GM21529 (cell line): ENCODE data around the gene NLK.
"Not testable (repeated sequence)": the region's sequence is repeated elsewhere in the genome, so short reads cannot be mapped to it uniquely, and the experiment has no call there.

Source experiments
- ATAC-seq: cut with Tn5 transposase; IDR thresholded peaks from one replicate; pipeline ENCODE4 v1.9.1; 2021; ENCODE audit not compliant: unreplicated experiment

Gene NLK

GRCh38 chr17:28228109-28228840, 185.8 kb downstream of the NLK start:
- no peak for ATAC-seq

- no peak for ATAC-seq
Observed at GRCh38 chr17:28228986-28229729, 186.7 kb downstream of the NLK start.

- no peak for ATAC-seq
Observed at GRCh38 chr17:28230011-28230410, 187.5 kb downstream of the NLK start.

GRCh38 chr17:28230607-28231006, 188.1 kb downstream of the NLK start:
- ATAC-seq = not testable (repeated sequence)

GRCh38 chr17:28231624-28232023, 189.1 kb downstream of the NLK start:
- ATAC-seq = not testable (repeated sequence)

- not testable (repeated sequence) for ATAC-seq
Observed at GRCh38 chr17:28232966-28233870, 190.7 kb downstream of the NLK start.

- ATAC-seq = not testable (repeated sequence)
Observed at GRCh38 chr17:28233872-28234856, 191.7 kb downstream of the NLK start.

- not testable (repeated sequence) for ATAC-seq
Observed at GRCh38 chr17:28235066-28235700, 192.7 kb downstream of the NLK start.

- not testable (repeated sequence) for ATAC-seq
Observed at GRCh38 chr17:28236033-28236653, 193.7 kb downstream of the NLK start.

GRCh38 chr17:28238547-28239270, 196.2 kb downstream of the NLK start:
- not testable (repeated sequence) for ATAC-seq

- ATAC-seq = no peak
Observed at GRCh38 chr17:28239271-28239624, 196.8 kb downstream of the NLK start.

GRCh38 chr17:28240688-28241340, 198.3 kb downstream of the NLK start:
- ATAC-seq = no peak

- ATAC-seq = no peak
Observed at GRCh38 chr17:28242791-28243190, 200.3 kb downstream of the NLK start.

GRCh38 chr17:28243268-28243667, 200.8 kb downstream of the NLK start:
- not testable (repeated sequence) for ATAC-seq

- no peak for ATAC-seq
Observed at GRCh38 chr17:28244446-28244845, 202.0 kb downstream of the NLK start.
